Activated CD4-positive, alpha-beta memory T cell treated with anti-CD3 and anti-CD28 coated beads, Interleukin-2, amount 10 ng/mL, durations not matched to agents 7 days and 5 days (primary cell): ENCODE results near the gene ELMO1. TPM values are rescaled to one million over a fixed set of nuclear protein-coding genes. Genes with fewer than 3 reads are reported as not detected.

Source experiments
- CTCF ChIA-PET: fragments of 350-600 bp; sonication (Branson Sonifier 250); formaldehyde crosslinking; loops from one replicate; lab custom pipeline; 2021; ENCODE audit warnings: antibody characterized with exemption, inconsistent platforms; lab: Charles Lee
- POLR2A ChIA-PET: fragments of 350-600 bp; sonication (Branson Sonifier 250); formaldehyde crosslinking; loops from one replicate; lab custom pipeline; 2021; ENCODE audit warnings: antibody characterized with exemption; lab: Charles Lee
- DNase-seq: peaks from one replicate; pipeline ENCODE4 v3.0.0-alpha.2; 2020
- H3K27ac Mint-ChIP-seq: one replicate; pipeline ENCODE4 v1.8.0; 2021; ENCODE audit warnings: mild to moderate bottlenecking, mixed read lengths
- H3K27me3 Mint-ChIP-seq: one replicate; pipeline ENCODE4 v1.8.0; 2021; ENCODE audit warnings: mixed read lengths
- H3K36me3 Mint-ChIP-seq: one replicate; pipeline ENCODE4 v1.8.0; 2021; ENCODE audit warnings: low read depth, mixed read lengths
- H3K4me1 Mint-ChIP-seq: one replicate; pipeline ENCODE4 v1.8.0; 2021; ENCODE audit warnings: mixed read lengths
- H3K4me3 Mint-ChIP-seq: one replicate; pipeline ENCODE4 v1.8.0; 2021; ENCODE audit warnings: mild to moderate bottlenecking, mixed read lengths
- H3K9me3 Mint-ChIP-seq: one replicate; pipeline ENCODE4 v1.8.0; 2021; ENCODE audit warnings: mixed read lengths
- total RNA-seq, 2 experiments: library from RNA; stranded (reverse); gene quantifications; one replicate each; pipeline ENCODE4 v1.2.3, GENCODE V29; 2021

ELMO1 gene
- total RNA-seq, 2 experiments from 2014 or later, result 100 to 102 TPM

DNA sequence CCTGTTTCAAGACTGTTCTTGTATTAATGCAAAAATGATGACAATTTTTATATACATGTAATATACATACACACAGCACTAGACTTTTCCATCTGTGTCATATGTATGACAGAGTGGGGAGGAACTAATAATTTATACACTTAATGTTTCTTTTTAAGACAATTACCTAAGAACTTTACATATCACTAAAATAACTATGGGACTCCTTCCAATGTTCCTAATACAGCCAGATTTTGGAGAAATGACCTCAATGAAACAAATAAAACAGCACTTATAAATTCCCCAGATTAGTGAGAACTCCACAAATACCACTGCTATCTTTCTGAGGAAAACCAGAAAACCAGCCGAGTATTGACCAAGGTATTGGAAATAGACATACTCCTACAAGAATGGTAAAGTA is 199.4 kb downstream of the ELMO1 start:
- Mint-ChIP-seq H3K27me3 (no peaks in the 10 kb centered on the region), H3K4me3 (no peak overlapping the region), H3K4me1 (peaks cover 13% of the 10 kb centered on the region), H3K9me3 (no peaks in the 10 kb centered on the region), H3K36me3 (peaks cover 38% of the 10 kb centered on the region), H3K27ac (no peak overlapping the region)
- ChIA-PET POLR2A (no interaction called here), CTCF (no interaction called here)
- no peak for DNase-seq

DNA sequence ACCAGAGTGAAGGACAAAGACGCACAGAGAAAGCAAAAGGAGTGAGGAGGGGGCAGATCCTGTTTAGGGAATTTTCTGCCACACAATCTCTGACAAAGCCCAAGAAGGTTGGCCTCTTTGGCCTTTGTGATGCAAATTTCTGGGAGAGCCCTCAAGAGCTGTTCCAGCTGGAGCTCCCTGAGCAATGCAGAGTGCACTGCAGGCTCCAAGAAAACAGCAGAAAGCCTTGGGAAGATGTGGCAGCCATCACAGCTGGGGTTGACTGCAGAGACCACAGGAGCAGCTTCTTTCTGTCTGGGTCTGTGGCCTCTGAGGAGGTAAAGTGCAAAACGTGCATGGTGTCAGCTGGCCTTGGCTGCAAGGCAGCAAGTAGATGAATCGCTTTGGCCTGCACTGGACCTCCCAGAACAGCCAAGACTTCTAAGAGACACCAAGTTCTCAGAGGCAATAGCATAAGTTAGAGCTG is 200.2 kb downstream of the ELMO1 start:
- no peak overlapping the region for H3K4me3 Mint-ChIP-seq
- POLR2A ChIA-PET, result no interaction called here
- no peak overlapping the region for H3K27ac Mint-ChIP-seq
- H3K36me3 Mint-ChIP-seq, result peaks cover 34% of the 10 kb centered on the region
- CTCF ChIA-PET, result no interaction called here
- H3K4me1 Mint-ChIP-seq, result peaks cover 15% of the 10 kb centered on the region
- no peaks in the 10 kb centered on the region for H3K27me3 Mint-ChIP-seq
- DNase-seq, result no peak
- H3K9me3 Mint-ChIP-seq, result no peaks in the 10 kb centered on the region

DNA sequence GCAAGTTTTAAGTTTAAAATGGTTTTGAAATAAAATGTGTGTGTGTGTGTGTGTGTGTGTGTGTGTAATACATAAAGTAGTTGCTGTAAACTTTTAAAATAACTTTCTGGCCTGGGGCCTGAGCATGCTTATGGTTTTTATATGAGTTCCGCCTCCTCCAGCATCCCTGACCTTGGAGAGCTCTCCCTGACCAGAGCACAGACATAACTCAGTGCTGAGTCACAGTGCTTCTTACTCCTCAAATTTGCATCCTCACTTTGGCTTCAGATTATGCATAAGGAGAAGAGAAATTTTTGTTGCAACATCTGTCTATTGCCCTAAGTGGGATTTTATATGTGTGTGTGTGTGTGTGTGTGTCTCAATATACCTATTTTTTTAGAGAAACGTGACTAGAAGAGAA is 200.8 kb downstream of the ELMO1 start:
- H3K27me3 Mint-ChIP-seq, result no peaks in the 10 kb centered on the region
- peaks cover 14% of the 10 kb centered on the region for H3K4me1 Mint-ChIP-seq
- no peak overlapping the region for H3K4me3 Mint-ChIP-seq
- POLR2A ChIA-PET, result no interaction called here
- CTCF ChIA-PET, result no interaction called here
- peaks cover 29% of the 10 kb centered on the region for H3K36me3 Mint-ChIP-seq
- H3K9me3 Mint-ChIP-seq, result no peaks in the 10 kb centered on the region
- DNase-seq, result no peak
- H3K27ac Mint-ChIP-seq, result no peak overlapping the region

DNA sequence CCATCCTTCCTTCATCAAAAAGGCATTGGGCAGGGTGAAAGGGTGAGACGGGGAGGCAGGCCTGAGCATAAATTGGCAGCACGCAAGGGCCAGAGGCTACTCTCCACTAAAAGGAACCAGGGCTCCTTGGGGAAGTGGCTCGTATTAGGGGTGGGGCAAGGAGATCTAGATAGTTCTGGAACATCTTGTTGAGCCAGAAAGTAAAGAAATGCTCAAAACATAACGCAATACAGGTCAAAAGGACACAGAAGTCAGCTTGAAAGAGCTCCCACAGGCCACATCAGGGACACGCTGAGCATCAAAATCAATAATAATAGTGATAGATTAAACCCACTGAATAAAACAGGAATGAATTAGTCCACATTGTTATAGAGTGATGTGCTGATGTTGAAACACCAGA is 203.1 kb downstream of the ELMO1 start:
- Mint-ChIP-seq H3K4me3 (no peak overlapping the region), H3K36me3 (peaks cover 23% of the 10 kb centered on the region), H3K27ac (no peak overlapping the region), H3K27me3 (no peaks in the 10 kb centered on the region), H3K9me3 (no peaks in the 10 kb centered on the region), H3K4me1 (peaks cover 5% of the 10 kb centered on the region)
- no peak for DNase-seq
- ChIA-PET CTCF (no interaction called here), POLR2A (no interaction called here)

DNA sequence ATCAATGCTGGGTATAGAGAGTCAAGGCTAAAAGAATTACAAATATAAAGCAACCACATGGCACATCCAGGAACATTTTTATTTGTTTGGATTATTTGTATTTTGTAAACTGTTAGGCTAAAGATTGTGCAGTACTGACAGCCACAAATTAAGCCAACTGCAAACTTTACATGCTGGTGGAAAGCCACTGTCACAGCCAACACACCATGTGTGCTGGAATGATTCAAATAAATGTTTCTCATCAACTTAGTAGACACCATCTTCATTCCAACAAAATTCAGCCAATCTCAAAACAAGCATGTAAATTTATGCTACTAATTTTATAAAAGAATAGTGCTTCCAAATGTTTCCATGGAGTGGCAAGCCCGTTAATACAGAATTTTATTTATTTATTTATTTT is 211.8 kb downstream of the ELMO1 start:
- peaks cover 4% of the 10 kb centered on the region for H3K36me3 Mint-ChIP-seq
- peaks cover 2% of the 10 kb centered on the region for H3K4me1 Mint-ChIP-seq
- H3K4me3 Mint-ChIP-seq, result no peak overlapping the region
- H3K27ac Mint-ChIP-seq, result no peak overlapping the region
- POLR2A ChIA-PET, result interaction anchor here (1.1 kb wide), 1 partner anchor 212 kb away, joined by 4 read pairs; the partner anchor contains the start of gene ELMO1
- H3K9me3 Mint-ChIP-seq, result no peaks in the 10 kb centered on the region
- H3K27me3 Mint-ChIP-seq, result no peaks in the 10 kb centered on the region
- DNase-seq, result no peak
- CTCF ChIA-PET, result interaction anchor here (3.1 kb wide), 1 partner anchor 258 kb away, joined by 17 read pairs; no protein-coding TSS in a partner anchor

DNA sequence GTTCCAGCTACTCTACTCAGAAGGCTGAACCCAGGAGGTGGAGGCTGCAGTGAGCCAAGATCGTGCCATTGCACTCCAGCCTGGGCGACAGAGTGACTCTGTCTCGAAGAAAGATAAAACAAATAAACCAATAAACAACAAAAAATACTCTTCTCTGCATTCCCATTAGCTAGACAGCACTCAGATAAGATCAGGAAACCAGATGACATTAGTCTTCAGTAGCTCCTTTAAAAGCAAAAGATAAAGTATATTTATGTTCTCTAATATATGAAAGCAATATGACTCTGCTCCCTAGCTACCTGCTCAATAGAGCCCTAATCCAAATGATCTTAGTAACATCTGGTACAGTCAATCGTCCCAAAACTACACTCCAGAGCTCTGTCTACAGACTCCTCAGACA is 212.9 kb downstream of the ELMO1 start:
- H3K4me3 Mint-ChIP-seq, result no peak overlapping the region
- no peaks in the 10 kb centered on the region for H3K9me3 Mint-ChIP-seq
- no peaks in the 10 kb centered on the region for H3K27me3 Mint-ChIP-seq
- POLR2A ChIA-PET, result interaction anchor here (1.2 kb wide), 1 partner anchor 213 kb away, joined by 3 read pairs; the partner anchor contains the start of gene ELMO1
- DNase-seq, result no peak
- H3K27ac Mint-ChIP-seq, result no peak overlapping the region
- peaks cover 5% of the 10 kb centered on the region for H3K4me1 Mint-ChIP-seq
- H3K36me3 Mint-ChIP-seq, result peaks cover 10% of the 10 kb centered on the region
- CTCF ChIA-PET, result interaction anchor here (1.3 to 3.1 kb wide), 5 partner anchors 12 to 259 kb away, joined by 3 to 22 read pairs (median 13); partner anchors contain the start of gene ELMO1

DNA sequence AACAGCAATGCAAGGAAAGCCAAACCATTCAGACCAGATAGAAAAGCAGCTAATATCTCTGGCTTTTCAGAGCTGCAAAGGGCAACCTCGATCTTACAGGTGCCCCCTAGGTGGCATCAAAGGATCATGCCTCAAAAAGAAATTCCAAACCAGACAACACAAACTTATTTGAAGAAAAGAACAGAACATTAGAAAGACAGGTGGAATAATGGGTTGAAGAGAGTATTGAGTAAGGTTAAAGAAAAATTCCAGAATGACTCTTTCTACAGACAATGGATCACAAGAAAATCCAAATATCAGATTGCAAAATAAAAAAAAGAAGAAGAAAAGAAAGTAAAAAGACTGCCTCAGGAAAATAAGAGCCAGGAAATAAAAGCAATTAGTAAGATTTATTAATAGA is 213.7 kb downstream of the ELMO1 start:
- no peak for DNase-seq
- H3K36me3 Mint-ChIP-seq, result peaks cover 10% of the 10 kb centered on the region
- POLR2A ChIA-PET, result interaction anchor here (1.0 kb wide), 1 partner anchor 214 kb away, joined by 3 read pairs; the partner anchor contains the start of gene ELMO1

DNA sequence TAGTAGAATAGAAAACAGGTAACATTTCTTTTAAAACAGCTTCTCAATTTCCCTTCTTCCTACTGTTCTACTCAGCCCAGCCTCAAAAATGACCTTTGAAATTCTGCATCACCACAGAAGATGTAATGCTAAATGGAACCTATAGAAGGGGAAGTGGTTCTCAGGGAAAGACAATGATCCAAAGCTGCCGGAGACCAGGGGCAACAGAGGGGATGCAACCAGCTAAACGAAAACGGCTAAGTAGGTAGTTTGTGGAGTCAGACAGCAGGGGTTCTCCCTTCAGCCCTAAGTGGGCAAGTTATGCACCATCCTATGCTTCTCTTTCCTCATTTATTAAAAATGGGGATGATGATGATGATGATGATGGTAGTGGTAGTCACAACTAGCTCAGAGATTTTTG is 214.3 kb downstream of the ELMO1 start:
- no peak for DNase-seq
- H3K9me3 Mint-ChIP-seq, result no peaks in the 10 kb centered on the region
- peaks cover 14% of the 10 kb centered on the region for H3K4me1 Mint-ChIP-seq
- H3K4me3 Mint-ChIP-seq, result no peak overlapping the region
- H3K27ac Mint-ChIP-seq, result no peak overlapping the region
- H3K36me3 Mint-ChIP-seq, result peaks cover 8% of the 10 kb centered on the region
- ChIA-PET CTCF (interaction anchor here (0.7 to 3.1 kb wide), 10 partner anchors 9 to 275 kb away, joined by 3 to 22 read pairs (median 6); partner anchors contain the start of gene ELMO1), POLR2A (interaction anchor here (1.0 kb wide), 1 partner anchor 215 kb away, joined by 3 read pairs; the partner anchor contains the start of gene ELMO1)
- no peaks in the 10 kb centered on the region for H3K27me3 Mint-ChIP-seq

More for the DNA sequence above, 213.7 kb downstream of the ELMO1 start:
- CTCF ChIA-PET, result interaction anchor here (0.7 to 3.1 kb wide), 9 partner anchors 10 to 275 kb away, joined by 3 to 22 read pairs (median 7); partner anchors contain the start of gene ELMO1
- Mint-ChIP-seq H3K9me3 (no peaks in the 10 kb centered on the region), H3K4me3 (no peak overlapping the region), H3K27ac (no peak overlapping the region), H3K4me1 (peaks cover 11% of the 10 kb centered on the region), H3K27me3 (no peaks in the 10 kb centered on the region)

DNA sequence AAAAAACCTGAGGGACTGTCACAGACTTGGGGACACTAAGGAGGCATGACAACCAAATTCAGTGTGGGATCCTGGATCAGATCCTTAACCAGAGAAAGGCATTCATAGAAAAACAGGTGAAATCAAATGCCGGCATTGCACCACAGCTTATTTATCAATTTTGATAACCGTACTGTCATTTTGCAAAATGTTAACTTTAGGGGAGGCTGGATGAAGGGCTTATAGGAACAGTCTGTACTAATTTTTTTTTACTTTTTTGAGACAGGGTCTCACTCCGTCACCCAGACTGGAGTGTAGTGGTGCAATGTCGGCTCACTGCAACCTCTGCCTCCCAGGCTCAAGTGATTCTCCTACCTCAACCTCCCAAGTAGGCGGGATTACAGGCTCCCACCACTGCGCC is 217.1 kb downstream of the ELMO1 start:
- Mint-ChIP-seq H3K9me3 (no peaks in the 10 kb centered on the region), H3K4me3 (no peak overlapping the region), H3K4me1 (peaks cover 16% of the 10 kb centered on the region), H3K27ac (no peak overlapping the region), H3K36me3 (peaks cover 9% of the 10 kb centered on the region), H3K27me3 (no peaks in the 10 kb centered on the region)
- ChIA-PET CTCF (no interaction called here), POLR2A (no interaction called here)
- DNase-seq, result no peak

DNA sequence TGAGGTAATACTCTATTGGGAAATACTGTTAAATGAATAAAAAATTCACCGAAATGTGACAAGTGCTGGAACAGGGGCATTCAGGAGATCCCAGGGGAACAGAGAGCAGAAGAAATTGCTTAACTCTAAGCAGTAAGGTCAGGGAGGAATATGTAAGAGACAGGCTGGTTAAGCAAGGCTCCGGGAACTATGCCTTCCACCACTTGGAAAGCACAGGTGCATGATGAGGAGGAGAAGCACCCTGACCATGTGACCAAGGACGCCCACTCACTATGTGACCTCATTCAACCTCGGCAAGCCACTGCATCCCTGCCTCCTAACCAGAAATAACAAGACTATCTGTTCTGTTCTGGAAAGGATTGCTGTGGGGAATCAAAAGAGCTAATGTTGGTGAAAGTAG is 218.4 kb downstream of the ELMO1 start:
- ChIA-PET POLR2A (no interaction called here), CTCF (interaction anchor here (0.9 kb wide), 1 partner anchor 279 kb away, joined by 4 read pairs; no protein-coding TSS in a partner anchor)
- no peaks in the 10 kb centered on the region for H3K9me3 Mint-ChIP-seq
- peaks cover 16% of the 10 kb centered on the region for H3K4me1 Mint-ChIP-seq
- peaks cover 13% of the 10 kb centered on the region for H3K36me3 Mint-ChIP-seq
- H3K27ac Mint-ChIP-seq, result no peak overlapping the region
- no peaks in the 10 kb centered on the region for H3K27me3 Mint-ChIP-seq
- no peak overlapping the region for H3K4me3 Mint-ChIP-seq
- no peak for DNase-seq

DNA sequence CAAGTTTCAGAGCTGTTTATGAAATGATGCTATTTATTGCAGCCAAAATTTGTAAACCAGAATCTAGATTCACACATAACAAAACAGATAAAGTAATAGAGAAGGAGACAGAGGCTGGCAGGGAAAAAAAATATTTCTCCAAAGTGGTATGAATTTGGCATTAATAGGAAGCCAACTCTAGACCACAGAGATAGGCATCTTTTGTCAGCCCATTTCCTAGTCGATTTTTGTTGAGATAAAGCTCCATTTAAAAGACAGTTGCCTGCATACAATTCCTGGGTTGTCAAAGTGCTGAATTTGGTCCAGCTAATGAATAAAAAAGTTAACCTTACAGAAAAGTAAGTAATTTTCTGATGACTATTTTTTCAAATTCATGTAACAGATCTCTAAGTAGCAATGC is 219.3 kb downstream of the ELMO1 start:
- Mint-ChIP-seq H3K4me1 (peaks cover 14% of the 10 kb centered on the region), H3K27ac (no peak overlapping the region), H3K27me3 (no peaks in the 10 kb centered on the region), H3K4me3 (no peak overlapping the region), H3K9me3 (no peaks in the 10 kb centered on the region), H3K36me3 (peaks cover 18% of the 10 kb centered on the region)
- DNase-seq, result no peak
- ChIA-PET POLR2A (interaction anchor here (1.2 kb wide), 1 partner anchor 33 kb away, joined by 3 read pairs; no protein-coding TSS in a partner anchor), CTCF (interaction anchor here (0.9 kb wide), 1 partner anchor 280 kb away, joined by 4 read pairs; no protein-coding TSS in a partner anchor)

DNA sequence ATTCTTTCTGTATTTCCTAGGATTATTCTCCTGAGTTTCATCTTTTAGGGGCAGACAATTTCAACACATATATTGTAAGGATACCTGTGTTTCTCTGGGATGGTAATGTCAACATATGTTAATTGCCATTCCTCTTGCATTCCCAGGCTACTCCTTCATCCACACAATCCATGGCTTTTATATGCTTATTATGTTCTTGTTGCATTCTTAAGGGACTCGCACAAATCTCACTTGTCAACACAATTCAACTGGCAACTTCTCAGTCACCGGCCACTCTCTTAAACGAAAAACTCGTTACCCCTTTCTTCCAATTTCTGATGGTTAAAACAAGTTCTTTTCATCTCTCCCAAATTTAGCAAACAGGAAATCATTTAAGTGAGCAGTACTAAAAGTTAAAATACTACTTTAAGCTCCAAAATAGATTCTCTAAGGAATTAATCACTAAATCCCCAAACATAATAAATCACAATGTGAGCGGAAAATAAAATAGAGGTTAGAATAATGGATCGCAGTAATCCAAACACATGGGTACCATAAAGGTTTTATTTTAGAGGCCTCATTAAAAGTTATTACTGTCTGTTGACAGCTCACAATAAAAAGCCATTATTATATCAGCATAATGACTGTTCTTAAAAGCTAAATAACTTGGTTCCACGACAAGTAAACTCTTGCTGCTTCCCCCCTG is 223.2 kb downstream of the ELMO1 start:
- H3K27me3 Mint-ChIP-seq, result no peaks in the 10 kb centered on the region
- CTCF ChIA-PET, result interaction anchor here (1.0 kb wide), 1 partner anchor 9 kb away, joined by 3 read pairs; no protein-coding TSS in a partner anchor
- DNase-seq, result no peak
- no peaks in the 10 kb centered on the region for H3K9me3 Mint-ChIP-seq
- H3K4me3 Mint-ChIP-seq, result no peak overlapping the region
- POLR2A ChIA-PET, result no interaction called here
- no peak overlapping the region for H3K27ac Mint-ChIP-seq
- peaks cover 28% of the 10 kb centered on the region for H3K36me3 Mint-ChIP-seq
- H3K4me1 Mint-ChIP-seq, result peaks cover 11% of the 10 kb centered on the region

DNA sequence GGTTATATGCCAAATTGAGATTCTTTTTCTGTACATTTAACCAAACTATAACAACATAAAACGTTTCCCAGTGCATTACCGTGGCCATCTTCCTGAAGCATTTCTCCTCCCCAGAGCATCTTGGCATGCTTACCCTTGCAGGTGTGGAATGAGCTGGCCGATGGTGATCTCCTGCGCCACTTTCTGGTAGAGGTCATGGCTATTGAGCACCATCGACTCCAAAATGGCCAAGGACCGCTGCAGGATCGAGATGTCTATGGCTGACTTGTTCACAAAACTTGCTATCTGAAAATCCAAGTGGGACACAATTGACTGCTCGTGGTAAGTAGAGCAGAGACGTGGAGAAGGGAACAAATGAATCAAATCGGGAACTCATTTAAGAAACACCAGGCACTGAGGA is 223.9 kb downstream of the ELMO1 start:
- DNase-seq, result no peak
- Mint-ChIP-seq H3K27me3 (no peaks in the 10 kb centered on the region), H3K4me3 (no peak overlapping the region), H3K9me3 (no peaks in the 10 kb centered on the region), H3K4me1 (peaks cover 5% of the 10 kb centered on the region), H3K36me3 (peaks cover 28% of the 10 kb centered on the region), H3K27ac (no peak overlapping the region)
- POLR2A ChIA-PET, result no interaction called here
- CTCF ChIA-PET, result interaction anchor here (1.0 to 1.3 kb wide), 2 partner anchors 10 to 11 kb away, joined by 3 read pairs; no protein-coding TSS in a partner anchor
